Kidney glomerular epithelial cell (primary cell): ENCODE measurements around the gene RHNO1.

Experiments
- DNase-seq: peaks from one replicate; lab custom pipeline; 2025; lab: John Stamatoyannopoulos, UW

The RHNO1 gene, protein sequence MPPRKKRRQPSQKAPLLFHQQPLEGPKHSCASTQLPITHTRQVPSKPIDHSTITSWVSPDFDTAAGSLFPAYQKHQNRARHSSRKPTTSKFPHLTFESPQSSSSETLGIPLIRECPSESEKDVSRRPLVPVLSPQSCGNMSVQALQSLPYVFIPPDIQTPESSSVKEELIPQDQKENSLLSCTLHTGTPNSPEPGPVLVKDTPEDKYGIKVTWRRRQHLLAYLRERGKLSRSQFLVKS

DNA sequence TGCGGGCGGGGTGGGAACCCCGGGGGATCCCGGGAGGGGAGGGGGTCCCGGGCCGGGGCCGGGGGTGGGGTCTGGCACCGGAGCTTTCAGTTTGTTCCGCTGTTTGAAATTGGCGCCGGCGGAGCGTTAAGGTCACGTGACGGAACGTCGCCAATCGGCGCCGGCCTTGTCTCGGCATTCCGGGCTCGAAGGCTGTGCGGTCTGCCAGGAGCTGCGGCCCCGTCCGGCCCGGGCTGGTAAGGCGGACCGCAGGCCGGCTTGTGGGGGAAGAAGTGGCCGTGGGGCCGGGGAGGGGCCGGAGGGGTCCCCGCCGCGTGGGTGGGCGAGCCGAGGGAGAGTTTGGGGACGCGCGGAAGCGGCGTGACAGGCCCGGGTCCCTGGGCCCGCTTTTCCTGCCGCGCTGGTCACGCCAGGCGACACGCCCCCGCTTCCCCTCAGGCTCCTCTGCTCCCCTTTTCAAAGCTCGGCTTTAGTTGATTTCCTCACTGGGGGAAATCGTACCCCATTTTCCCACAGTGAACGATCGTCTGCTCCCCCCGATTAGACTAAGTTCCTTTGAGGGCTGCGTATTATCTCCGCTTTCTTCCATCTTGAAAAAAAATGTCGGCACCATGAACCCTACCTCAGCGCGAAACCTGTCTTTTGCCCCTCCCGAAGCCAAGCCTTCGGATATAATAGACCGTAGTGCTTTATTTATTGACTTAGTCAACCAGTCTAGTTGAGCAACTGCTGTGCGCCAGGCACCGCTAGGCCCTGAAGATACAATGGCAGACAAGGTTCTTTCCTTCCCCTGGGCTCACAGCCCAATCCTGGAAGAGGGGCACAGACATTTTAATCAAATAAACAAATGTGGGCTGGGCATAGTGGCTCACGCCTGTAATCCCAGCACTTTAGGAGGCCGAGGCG, at the start of gene RHNO1, which contains the start of gene FOXM1:
Gene RHNO1, plus strand, starts transcription at position 177 of the 906 bp plus-strand sequence. CDS start 8,144 bp downstream, outside the sequence.
Gene FOXM1, minus strand, starts transcription at position 128 of the 906 bp plus-strand sequence. CDS start 2,696 bp downstream, outside the sequence.
- DNase-seq, result peak; percentile 73

DNA sequence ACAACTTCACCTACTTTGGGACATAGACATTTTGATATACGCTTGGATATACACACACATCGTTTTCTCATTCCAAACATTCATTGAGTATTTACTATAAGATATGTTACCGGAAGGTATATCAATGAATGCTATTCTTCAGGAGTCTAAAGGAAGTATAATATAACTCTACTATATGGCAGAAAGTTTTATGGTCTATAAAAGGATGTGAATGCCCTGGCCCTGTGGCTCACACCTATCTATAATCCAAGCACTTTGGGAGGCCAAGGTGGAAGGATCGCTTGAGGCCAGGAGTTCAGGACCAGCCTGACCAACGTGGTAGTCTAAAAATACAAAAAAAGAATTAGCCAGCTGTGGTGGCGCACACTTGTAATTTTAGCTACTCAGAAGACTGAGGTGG, 47.7 kb upstream of the RHNO1 start:
- DNase-seq, result no peak

DNA sequence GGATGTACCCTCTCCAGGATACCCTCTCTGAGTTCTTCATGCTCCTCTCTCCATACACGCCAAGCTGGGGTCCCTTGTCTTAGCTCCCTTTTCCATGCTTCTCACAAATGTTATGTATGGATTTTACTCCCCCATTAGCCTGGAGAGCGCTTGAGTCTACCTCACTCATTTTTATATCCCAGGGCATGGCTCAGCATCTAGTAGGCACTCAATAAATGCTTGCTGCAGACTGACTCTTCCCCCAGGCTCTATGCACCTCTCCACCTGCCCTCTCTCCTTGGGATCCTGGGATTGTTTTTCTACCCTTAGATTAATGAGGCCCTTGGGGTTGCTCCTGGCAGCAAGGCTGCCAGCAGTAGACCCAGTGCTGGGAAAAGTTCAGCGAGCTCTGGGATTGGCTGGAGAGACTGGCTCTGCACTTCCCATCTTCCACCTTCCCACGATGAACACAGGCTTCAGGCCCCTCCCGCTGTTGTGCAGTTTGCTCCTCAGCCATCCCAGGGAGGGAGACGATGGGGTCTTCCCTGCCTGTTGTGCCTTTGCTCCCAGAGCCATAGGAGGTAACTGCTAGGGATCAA, 44.4 kb upstream of the RHNO1 start:
- DNase-seq, result no peak

DNA sequence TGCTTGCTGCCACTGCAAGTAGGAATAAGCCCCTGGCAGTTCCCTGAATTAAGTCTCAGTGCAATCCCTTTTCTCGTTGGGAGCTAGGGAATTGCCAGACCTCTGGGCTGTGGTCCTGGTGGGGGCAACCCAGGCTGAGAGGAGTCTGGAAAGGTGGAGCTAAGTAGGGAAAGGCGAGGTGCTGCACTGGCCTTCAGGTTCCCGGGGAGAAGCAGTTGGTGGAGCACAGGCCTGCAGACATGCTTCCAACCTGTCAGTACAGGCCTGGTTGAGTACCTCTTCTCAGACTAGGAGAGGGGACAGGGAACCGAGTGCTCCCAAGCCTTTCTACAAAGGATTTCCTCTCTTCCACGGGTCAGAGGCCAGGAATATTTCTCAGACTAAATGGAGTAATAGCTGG, 43.7 kb upstream of the RHNO1 start:
- no peak for DNase-seq

DNA sequence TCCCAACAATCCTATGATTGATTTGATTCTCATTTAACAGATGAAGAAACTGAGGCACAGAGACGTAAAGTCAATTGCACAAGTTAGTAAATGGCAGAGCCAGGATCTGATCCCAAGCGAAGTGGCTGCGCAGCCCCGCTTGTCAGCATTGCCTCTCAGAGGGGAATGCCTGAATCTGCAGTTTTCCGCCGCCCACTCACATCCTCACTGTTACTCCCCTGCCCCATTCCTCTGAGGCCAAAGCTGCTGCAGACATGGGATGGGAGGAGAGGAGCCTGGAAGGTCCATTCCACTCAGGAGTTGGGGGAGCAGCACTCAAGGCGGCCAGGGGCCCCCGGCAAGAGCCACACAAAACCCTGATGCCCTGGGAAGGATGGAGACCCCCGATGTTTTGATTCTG, 43.2 kb upstream of the RHNO1 start:
- DNase-seq, result no peak

DNA sequence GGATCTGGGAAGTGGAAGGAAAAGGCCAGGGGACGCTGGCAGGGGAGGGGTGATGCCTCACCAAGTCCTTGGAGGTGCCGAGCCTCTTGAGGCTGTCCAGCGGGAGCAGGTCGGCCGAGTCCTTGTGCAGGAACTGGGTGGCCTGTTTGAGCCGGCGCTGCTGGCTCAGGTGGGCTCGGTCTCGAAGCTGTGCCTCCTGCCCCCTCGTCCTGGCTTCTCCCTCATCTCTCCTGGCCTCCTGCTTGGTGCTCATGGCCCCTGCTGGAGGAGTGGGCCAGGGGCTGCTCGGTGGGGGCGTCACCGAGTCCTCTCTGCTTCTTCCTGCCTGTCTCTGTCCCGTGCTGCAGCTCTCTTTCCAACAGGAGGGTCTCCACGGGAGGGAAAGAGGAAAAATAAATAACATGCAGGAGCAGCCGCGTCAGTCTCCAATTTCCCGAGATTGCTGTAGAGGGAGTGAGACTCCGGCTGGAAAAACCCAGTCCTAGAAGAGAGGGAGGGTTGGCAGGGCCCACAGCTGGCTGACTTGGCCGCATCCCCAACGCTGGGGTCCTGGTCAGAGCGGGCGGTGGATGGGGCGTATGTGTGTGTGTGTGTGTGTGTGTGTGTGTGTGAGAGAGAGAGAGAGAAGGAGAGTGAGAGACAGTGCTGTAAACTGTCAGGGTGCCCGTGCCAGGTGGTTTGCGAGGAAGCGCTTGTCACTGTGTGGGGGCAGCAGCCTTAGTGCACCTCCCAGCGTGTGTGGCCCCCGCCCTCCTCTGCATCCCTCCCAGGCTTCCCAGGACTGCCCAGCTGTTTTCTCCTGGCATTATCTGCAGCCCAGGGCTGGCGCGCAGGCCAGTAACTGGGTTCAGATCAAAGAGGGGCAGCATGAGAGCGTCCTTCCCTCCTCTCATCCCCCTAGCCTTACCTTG, 42.2 kb upstream of the RHNO1 start, which contains the start of gene NRIP2:
Gene NRIP2, minus strand, starts transcription at position 455 of the 911 bp plus-strand sequence. Its CDS starts 52 bp downstream, at position 403.
- no peak for DNase-seq

DNA sequence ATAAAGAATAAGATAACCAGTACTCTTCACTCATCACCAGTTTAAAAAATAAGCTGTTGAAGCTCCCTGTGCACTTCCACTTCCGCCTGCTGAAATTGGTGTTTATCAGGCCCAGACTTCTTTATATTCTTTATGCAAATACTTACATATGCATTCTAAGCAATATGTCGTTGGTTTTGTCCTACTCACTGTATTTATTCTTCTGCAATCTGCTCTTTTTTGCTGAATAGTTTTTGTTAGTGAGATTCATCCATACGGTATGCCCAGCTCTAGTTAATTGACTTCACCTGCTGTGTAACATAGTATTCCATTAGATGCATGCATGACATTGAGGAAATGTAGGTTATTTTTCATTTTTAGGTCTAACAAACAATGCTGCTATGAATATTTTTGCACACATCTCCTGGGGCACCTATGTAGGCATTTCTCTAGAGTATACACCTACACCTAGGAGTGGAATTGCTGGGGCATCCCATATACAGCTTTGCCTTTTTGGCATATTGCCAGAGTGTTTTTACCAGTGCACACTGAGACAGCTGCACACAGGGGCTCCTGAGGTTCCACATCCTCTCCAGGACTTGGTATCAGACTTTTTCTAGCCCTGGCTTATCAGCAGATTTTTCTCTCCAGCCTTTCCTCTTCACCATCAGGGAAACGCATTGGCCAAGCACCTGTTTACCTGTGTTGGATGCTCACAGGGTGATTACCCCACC, 41.2 kb upstream of the RHNO1 start:
- DNase-seq, result no peak

DNA sequence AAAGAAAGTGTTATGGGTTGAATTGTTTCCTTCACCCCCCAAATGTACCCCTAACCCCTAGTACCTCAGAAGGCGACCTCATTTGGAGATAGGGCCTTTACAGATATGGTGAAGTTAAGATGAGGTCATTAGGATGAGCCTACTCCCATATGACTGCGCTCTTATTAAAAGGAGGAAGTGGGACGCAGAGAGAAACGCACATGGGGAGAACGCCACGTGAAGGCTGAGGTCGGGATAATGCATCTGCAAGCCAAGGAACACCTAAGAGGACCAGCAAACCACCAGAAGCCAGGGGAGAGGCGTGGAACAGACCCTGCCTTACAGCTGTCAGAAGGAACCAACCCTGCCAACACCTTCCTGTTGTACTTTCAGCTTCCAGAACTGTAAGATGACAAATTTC, 40.4 kb upstream of the RHNO1 start:
- DNase-seq, result no peak

DNA sequence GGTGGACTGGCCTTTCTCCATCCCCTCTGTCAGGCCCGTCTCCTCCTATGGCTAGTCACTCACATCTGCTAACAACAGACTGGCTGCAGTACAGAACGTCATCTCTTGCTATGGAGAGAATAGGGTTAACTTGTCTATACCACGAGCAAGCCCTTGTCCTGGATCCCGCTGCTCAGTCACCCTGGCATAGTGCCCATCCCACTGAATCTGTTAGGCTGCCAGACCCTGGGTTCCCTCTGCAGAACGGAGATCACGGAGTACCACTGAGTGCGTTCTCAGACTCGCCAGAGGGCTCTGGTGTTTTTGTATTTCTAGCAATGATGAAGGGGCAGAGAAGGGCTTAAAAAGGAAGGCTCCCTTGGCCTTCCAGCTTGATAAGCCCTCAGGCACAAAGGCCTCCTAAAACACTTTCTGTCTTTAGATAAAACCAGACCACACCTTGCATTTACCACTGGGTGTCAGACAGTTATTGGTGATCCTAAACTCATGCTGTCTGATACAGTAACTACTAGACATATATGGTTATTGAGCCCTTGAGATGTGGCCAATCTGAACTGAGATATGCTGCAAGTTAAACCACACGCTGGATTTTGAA, 35.9 kb upstream of the RHNO1 start:
- no peak for DNase-seq

DNA sequence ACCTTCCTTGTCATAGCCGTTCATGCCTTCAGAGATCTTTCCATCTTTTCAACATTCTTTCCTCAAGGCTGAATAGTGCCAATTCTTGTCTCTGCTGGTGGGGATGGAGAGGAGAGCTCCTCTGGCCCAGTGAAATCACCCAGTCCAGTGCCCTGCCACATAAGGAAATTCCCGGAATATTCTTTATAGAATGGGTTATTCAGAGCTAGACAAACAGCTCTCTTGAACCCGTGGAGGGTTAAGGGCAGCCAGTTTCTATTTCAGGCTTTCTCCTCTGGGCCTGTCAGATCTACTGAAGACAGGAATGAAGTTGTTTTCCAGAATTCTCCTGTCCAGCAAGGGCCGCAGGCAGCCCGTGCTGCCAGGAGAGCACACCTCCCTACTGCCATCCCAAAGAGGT, 34.1 kb upstream of the RHNO1 start:
- DNase-seq, result no peak

DNA sequence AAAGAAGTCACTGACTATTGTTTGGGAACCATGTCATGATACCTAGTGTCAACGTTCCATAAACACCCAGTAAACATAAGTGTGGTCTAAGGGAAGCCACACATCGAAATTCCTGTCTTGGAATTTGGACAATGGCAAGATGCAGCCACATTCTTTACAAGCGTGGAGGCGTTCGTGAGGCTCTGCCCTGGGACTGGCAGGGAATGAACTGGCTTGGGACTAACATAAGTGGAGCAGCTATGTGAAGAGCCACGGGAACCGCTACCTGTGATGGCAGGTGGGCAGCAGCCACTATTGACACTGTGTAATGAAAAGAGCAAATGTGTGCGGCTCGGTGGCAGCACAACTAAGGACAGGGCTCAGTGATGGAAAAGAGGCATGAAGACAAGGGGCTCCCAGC, 32.2 kb upstream of the RHNO1 start:
- no peak for DNase-seq

DNA sequence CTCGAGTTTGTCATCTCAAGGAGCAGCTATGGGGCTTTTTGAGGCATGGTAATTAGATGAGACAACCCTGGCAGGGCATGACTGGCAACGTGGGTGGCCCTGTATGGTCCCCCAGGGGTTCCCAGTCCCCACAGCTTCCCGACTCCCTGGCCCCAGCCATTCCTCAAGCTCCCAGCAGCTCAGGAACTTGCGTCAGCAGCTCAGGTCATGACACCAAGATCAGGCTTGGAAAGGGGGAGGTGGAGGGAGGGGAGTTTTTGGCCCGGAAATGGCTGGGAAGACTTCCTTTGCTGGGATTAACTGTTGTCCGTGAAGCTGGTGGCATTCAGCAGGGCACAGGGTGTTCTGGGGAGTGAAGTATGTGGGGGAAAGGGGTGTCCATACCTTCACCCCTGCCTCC, 31.7 kb upstream of the RHNO1 start:
- DNase-seq, result no peak

DNA sequence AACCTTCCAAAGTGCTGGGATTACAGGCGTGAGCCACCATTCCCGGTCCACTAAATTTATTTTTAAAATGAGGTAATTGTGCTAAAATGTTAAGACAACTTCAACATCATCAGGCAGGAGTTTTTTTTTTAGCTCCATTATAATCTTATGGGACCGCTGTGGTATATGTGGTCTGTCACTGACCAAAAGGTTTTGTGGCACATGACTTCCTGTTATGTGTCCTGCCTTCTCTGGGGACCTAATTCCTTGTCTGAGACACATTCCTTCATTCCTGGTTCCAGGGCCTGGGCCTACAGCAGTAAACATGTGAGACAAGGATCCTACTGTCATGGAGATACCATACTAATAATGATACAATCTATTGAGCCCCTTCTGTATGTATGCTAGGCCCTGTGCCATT, 25.1 kb upstream of the RHNO1 start:
- DNase-seq, result no peak

DNA sequence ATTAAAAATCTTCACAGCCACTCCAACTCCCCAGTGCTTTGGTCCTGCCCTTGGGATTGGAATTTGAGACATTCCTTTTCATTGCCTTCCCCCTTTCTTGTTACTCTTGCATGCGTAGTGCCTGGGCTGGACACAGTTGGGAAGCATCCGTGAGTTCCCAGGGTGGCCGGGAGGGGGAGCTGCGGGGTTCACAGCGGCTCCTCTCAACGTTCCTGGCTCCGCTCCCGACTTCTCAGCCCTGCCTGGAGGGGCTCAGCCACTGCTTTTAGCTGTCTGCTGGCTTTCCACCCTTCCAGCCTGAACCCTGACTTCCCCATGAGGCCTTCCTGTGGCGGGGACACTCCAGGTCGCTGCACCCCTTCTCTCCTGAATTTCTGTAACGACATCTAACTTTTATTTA, 23.4 kb upstream of the RHNO1 start:
- DNase-seq, result peak; percentile 63

DNA sequence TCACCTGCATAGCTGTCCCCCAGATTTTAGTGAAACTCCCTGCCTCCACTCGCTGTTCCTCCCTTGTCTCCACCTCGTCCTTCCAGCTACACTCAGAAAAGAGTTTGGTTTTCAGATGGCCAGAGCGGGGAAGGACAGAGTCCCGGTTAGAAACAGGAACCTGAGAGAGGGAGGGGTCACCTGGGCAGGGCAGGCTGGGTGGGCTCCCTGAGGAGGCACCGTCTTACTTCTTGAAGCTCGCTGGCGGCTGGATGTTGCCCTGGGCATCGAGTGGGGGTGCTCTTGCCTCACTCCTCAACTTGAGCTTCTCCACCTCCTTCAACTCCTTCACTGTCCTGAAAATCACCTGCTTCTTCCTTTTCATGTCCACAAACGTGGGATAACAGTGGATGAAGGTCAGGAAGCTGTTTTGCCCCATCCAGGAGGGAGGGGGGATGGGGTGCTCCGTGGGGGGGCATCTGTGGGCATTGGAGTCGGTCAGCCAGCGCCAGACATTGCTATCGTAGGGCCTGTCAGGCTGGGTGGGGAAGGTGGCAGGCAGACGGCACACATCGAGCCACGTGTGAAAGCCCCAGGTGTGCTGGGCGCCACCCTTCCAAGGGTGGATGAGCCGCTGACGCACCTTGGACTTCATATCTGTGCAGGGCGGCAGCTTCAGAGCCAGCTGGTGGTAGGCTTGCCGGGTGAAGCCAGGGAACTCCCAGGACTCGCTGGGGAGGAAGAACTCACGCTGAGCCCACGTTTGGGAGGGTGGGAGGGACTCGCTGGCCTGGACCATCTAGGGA, 22.2 kb upstream of the RHNO1 start:
- no peak for DNase-seq

DNA sequence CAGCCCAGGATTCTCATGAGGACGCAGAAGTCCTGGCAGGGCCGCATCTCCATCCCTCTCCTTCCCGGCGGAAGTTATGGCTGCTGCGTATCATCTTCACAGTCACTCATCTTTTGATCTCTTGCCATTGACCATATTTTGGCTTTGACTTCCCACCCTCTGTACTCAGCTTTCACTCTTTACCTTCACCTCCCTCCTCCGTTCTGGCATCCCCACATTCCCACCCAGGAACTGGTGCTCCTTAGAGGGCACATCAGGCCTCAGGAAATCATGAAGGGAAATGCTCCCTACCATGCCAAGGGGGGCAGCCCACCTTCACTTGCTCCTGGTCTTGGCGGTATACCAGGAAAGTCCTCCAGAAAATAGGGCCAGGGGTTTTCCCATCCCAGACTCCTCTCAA, 21.5 kb upstream of the RHNO1 start:
- no peak for DNase-seq

DNA sequence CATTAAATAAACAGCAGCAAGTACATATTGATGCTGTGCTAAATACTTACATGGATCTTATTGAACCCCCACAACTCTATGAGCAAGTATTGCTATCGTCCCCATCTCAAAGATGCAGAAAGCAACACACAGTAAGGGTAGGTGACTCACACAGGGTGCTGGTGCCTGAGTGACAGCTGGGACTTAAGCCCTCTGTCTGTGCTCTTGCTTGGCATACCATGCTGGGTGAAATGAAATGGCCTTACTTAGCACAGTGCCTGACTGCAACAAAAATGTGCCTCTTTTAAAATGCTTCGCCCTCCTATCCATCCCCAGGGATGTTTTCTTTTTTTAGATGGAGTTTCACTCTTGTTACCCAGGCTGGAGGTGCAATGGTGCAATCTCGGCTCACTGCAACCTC, 21.0 kb upstream of the RHNO1 start:
- DNase-seq, result no peak

DNA sequence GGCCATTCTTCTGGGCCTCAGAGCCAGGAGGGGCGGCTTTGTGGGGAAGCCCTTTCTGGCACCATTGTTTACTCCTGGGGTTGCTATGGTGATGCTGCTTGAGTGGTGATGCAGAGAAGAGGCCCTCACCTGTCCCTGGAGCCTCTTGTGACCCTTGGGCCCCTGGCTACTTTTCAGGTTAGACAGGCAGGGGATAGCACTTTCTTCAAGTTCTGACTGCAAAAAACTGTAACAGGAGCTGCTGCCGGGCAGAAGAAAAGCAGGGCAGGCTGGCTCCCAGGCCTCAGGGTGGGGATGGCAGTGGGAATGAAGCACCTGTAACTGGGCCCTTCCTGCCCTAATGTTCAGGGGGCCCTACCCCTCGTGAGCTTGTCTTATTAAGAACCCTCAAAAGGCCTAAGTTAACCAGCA, 20.0 kb upstream of the RHNO1 start, which contains the start of gene TEX52:
Gene TEX52, minus strand, starts transcription at position 19 of the 411 bp plus-strand sequence. Its CDS starts 13 bp downstream, at position 6.
- DNase-seq, result no peak

DNA sequence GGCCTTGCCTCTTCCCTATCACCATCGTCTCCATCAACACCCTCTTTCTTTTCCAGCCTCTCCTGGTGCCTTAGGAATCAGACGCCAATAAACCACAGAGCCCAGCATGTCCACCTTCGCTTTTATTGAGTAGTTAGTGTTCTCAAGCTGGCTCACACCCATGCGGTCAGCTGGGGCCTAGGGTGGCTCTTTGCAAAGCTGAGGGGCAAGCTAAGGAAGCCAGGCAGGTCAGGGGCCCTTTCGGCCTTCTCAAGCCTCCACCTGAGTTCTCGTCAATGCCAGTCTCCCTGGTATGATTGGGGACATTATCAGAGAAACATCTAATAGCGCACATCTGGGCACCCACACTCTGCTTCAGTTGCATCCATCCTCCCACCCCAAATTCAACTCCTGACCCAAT, 19.4 kb upstream of the RHNO1 start:
- DNase-seq, result no peak

DNA sequence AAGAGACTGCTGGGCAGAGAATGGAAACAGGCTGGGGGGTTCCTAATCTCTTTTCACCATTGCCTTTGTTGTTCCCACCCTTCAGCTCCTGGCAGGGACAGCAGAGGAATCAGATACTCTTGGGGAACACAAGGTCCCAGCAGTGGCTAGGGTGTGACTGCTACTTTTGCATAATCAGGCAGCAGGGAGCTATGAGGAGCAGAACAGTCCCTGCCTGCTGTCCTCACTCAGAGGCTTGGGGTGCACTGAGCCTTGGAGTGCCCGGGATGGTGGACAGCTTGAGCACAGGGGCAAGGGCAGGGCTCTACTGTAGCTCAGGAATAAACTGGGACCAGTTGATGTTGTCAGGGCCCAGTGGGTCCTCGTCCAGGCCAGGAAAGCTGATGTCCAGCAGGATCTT, 18.7 kb upstream of the RHNO1 start:
- DNase-seq, result no peak
